Common myeloid progenitor, CD34-positive (primary cell): ENCODE results near the gene SYNRG.

Experiments used
- CTCF ChIA-PET: fragments of 350-600 bp; sonication (Branson Sonifier 250); formaldehyde crosslinking; loops from one replicate; lab custom pipeline; 2021; ENCODE audit warnings: antibody characterized with exemption; lab: Charles Lee
- POLR2A ChIA-PET: fragments of 350-600 bp; sonication (Branson Sonifier 250); formaldehyde crosslinking; loops from one replicate; lab custom pipeline; 2021; ENCODE audit warnings: antibody characterized with exemption; lab: Charles Lee
- DNase-seq, 3 donors: peaks; one replicate each; pipeline versions ENCODE4 v3.0.0 to v3.0.0-alpha.2; 2013
- H3K27ac ChIP-seq, 2 experiments: 1 replicate in 1 of 2; 2 replicates in 1 of 2; pipeline ENCODE4 v1.7.0; 2013; ENCODE audit warnings: inconsistent platforms in 2 of 2, low read length in 2 of 2, mild to moderate bottlenecking in 2 of 2, low read depth in 1 of 2, moderate library complexity in 1 of 2; ENCODE audit not compliant: severe bottlenecking in 2 of 2, insufficient read depth in 1 of 2, poor library complexity in 1 of 2
- H3K27me3 ChIP-seq, 5 experiments: replicated peaks in 2 of 5; 1 replicate in 3 of 5; 2 replicates in 2 of 5; pipeline versions ENCODE4 v1.6.1 to v1.7.0; 2013; ENCODE audit warnings: low read length in 4 of 5, mild to moderate bottlenecking in 2 of 5, moderate library complexity in 2 of 5, inconsistent platforms in 1 of 5; ENCODE audit not compliant: insufficient read depth in 5 of 5, control insufficient read depth in 4 of 5
- H3K36me3 ChIP-seq, 4 experiments: 1 replicate in 2 of 4; 2 replicates in 2 of 4; pipeline versions ENCODE4 v1.6.1 to v1.7.0; 2013; ENCODE audit warnings: low read length in 3 of 4, control low read depth in 1 of 4, mild to moderate bottlenecking in 1 of 4; ENCODE audit not compliant: control insufficient read depth in 4 of 4, insufficient read depth in 4 of 4
- H3K4me1 ChIP-seq, 4 experiments: 1 replicate in 3 of 4; 2 replicates in 1 of 4; pipeline versions ENCODE4 v1.6.1 to v1.7.1; 2013; ENCODE audit warnings: low read length in 3 of 4, mild to moderate bottlenecking in 3 of 4, control low read depth in 1 of 4, inconsistent platforms in 1 of 4, moderate library complexity in 1 of 4; ENCODE audit not compliant: control insufficient read depth in 4 of 4, insufficient read depth in 4 of 4; ENCODE audit errors: control extremely low read depth in 1 of 4
- H3K4me3 ChIP-seq, 7 experiments: 1 replicate in 4 of 7; 2 replicates in 3 of 7; pipeline versions ENCODE4 v1.5.1 to v1.7.0; 2013; ENCODE audit warnings: mild to moderate bottlenecking in 7 of 7, low read length in 6 of 7, moderate library complexity in 6 of 7, inconsistent platforms in 2 of 7, low read depth in 2 of 7, control low read depth in 1 of 7; ENCODE audit not compliant: insufficient read depth in 4 of 7, control insufficient read depth in 1 of 7; ENCODE audit errors: extremely low read depth in 1 of 7
- H3K9me3 ChIP-seq, 5 experiments: 1 replicate in 4 of 5; 2 replicates in 1 of 5; pipeline versions ENCODE4 v1.6.1 to v1.7.1; 2013; ENCODE audit warnings: low read length in 4 of 5, mild to moderate bottlenecking in 2 of 5, inconsistent platforms in 1 of 5, low read depth in 1 of 5, moderate library complexity in 1 of 5; ENCODE audit not compliant: control insufficient read depth in 4 of 5, insufficient read depth in 2 of 5; ENCODE audit errors: control extremely low read depth in 1 of 5
- WGBS: methylation state at CpG from one replicate; pipeline ENCODE4 v1.1.5; 2013; ENCODE audit not compliant: insufficient coverage; 5-methylcytosine and 5-hydroxymethylcytosine counted together

Gene SYNRG

GRCh38 chr17:37574427-37574826, 34.8 kb downstream of the SYNRG start:
- H3K4me1 ChIP-seq: no peaks in the 10 kb centered on the region
- H3K27ac ChIP-seq: no peak overlapping the region
- H3K36me3 ChIP-seq: peaks cover 16 to 58% (median 30%) of the 10 kb centered on the region in 4 experiments
- H3K9me3 ChIP-seq: peaks cover 0 to 7% (median 3%) of the 10 kb centered on the region in 5 experiments
- no peak overlapping the region for H3K4me3 ChIP-seq
- ChIA-PET POLR2A (no interaction called here), CTCF (no interaction called here)
- no peaks in the 10 kb centered on the region for H3K27me3 ChIP-seq
- 80% methylated on average over 1 of the region's 2 CpGs for WGBS
- no peak for DNase-seq

GRCh38 chr17:37571674-37572073, 37.5 kb downstream of the SYNRG start:
- ChIA-PET CTCF (interaction anchor here (1.3 kb wide), 1 partner anchor 44 kb away, joined by 3 read pairs; no protein-coding TSS in a partner anchor), POLR2A (no interaction called here)
- H3K27ac ChIP-seq: no peak overlapping the region
- no peaks in the 10 kb centered on the region for H3K27me3 ChIP-seq
- H3K36me3 ChIP-seq: peaks cover 18 to 71% (median 36%) of the 10 kb centered on the region in 4 experiments
- WGBS: 100% methylated on average over 2 of the region's 3 CpGs
- peaks cover 0 to 7% (median 3%) of the 10 kb centered on the region in 5 experiments for H3K9me3 ChIP-seq
- H3K4me1 ChIP-seq: no peaks in the 10 kb centered on the region
- DNase-seq: no peak
- no peak overlapping the region for H3K4me3 ChIP-seq

- 93% methylated on average over 4 of the region's 8 CpGs for WGBS
- POLR2A ChIA-PET: no interaction called here
- DNase-seq: peak; percentile 50 to 81 (median 80)
- Histone ChIP-seq H3K4me3 (no peak overlapping the region), H3K36me3 (peaks cover 18 to 69% (median 35%) of the 10 kb centered on the region in 4 experiments), H3K27ac (no peak overlapping the region), H3K9me3 (peaks cover 0 to 7% (median 3%) of the 10 kb centered on the region in 5 experiments), H3K27me3 (no peaks in the 10 kb centered on the region), H3K4me1 (no peaks in the 10 kb centered on the region)
- CTCF ChIA-PET: interaction anchor here (0.9 to 2.1 kb wide), 10 partner anchors 9 to 197 kb away, joined by 3 to 9 read pairs (median 3); no protein-coding TSS in a partner anchor
Observed at GRCh38 chr17:37570527-37571093, 38.6 kb downstream of the SYNRG start.

- no peak for DNase-seq
- peaks cover 20 to 63% (median 37%) of the 10 kb centered on the region in 4 experiments for H3K36me3 ChIP-seq
- H3K27ac ChIP-seq: no peak overlapping the region
- WGBS: 100% methylated on average over 1 of the region's 2 CpGs
- H3K4me1 ChIP-seq: no peaks in the 10 kb centered on the region
- H3K4me3 ChIP-seq: no peak overlapping the region
- CTCF ChIA-PET: interaction anchor here (1.6 kb wide), 1 partner anchor 16 kb away, joined by 3 read pairs; no protein-coding TSS in a partner anchor
- no peaks in the 10 kb centered on the region for H3K9me3 ChIP-seq
- no peaks in the 10 kb centered on the region for H3K27me3 ChIP-seq
- POLR2A ChIA-PET: no interaction called here
Observed at GRCh38 chr17:37568350-37569053, 40.7 kb downstream of the SYNRG start.

- no peak overlapping the region for H3K4me3 ChIP-seq
- CTCF ChIA-PET: no interaction called here
- peaks cover 17 to 60% (median 36%) of the 10 kb centered on the region in 4 experiments for H3K36me3 ChIP-seq
- no peak for DNase-seq
- no peaks in the 10 kb centered on the region for H3K9me3 ChIP-seq
- POLR2A ChIA-PET: no interaction called here
- H3K27ac ChIP-seq: no peak overlapping the region
- WGBS: 100% methylated on average over 2 of the region's 4 CpGs
- H3K4me1 ChIP-seq: no peaks in the 10 kb centered on the region
- no peaks in the 10 kb centered on the region for H3K27me3 ChIP-seq
Observed at GRCh38 chr17:37567538-37567937, 41.7 kb downstream of the SYNRG start.

- no peak overlapping the region for H3K27ac ChIP-seq
- 100% methylated on average over 1 of the region's 2 CpGs for WGBS
- ChIA-PET POLR2A (no interaction called here), CTCF (no interaction called here)
- no peaks in the 10 kb centered on the region for H3K27me3 ChIP-seq
- no peaks in the 10 kb centered on the region for H3K4me1 ChIP-seq
- DNase-seq: no peak
- H3K9me3 ChIP-seq: no peaks in the 10 kb centered on the region
- no peak overlapping the region for H3K4me3 ChIP-seq
- H3K36me3 ChIP-seq: peaks cover 15 to 60% (median 36%) of the 10 kb centered on the region in 4 experiments
Observed at GRCh38 chr17:37567137-37567536, 42.1 kb downstream of the SYNRG start.

- POLR2A ChIA-PET: no interaction called here
- CTCF ChIA-PET: no interaction called here
- Histone ChIP-seq H3K9me3 (no peaks in the 10 kb centered on the region), H3K27ac (no peak overlapping the region), H3K4me1 (no peaks in the 10 kb centered on the region), H3K27me3 (no peaks in the 10 kb centered on the region), H3K4me3 (no peak overlapping the region), H3K36me3 (peaks cover 15 to 66% (median 43%) of the 10 kb centered on the region in 4 experiments)
- WGBS: 100% methylated on average over 3 of the region's 3 CpGs
- no peak for DNase-seq
Observed at GRCh38 chr17:37564252-37564651, 45.0 kb downstream of the SYNRG start.
